Nephron progenitor cell (in vitro differentiated cells): ENCODE measurements around the gene ZC2HC1C.

Experiments used
- DNase-seq: peaks from one replicate; pipeline ENCODE4 v3.0.0; 2021
- H3K27ac Mint-ChIP-seq: 2 replicates; pipeline ENCODE4 v1.8.0; 2021; ENCODE audit warnings: mild to moderate bottlenecking, moderate library complexity, mixed read lengths
- H3K27me3 Mint-ChIP-seq: 2 replicates; pipeline ENCODE4 v1.8.0; 2021; ENCODE audit warnings: mild to moderate bottlenecking, low read depth, mixed read lengths; ENCODE audit not compliant: poor library complexity
- H3K36me3 Mint-ChIP-seq: 2 replicates; pipeline ENCODE4 v1.8.0; 2021; ENCODE audit warnings: low read depth, mixed read lengths
- H3K4me1 Mint-ChIP-seq: 2 replicates; pipeline ENCODE4 v1.8.0; 2021; ENCODE audit warnings: mixed read lengths
- H3K4me3 Mint-ChIP-seq: 2 replicates; pipeline ENCODE4 v1.8.0; 2021; ENCODE audit warnings: mild to moderate bottlenecking, moderate library complexity, mixed read lengths
- H3K9me3 Mint-ChIP-seq: 2 replicates; pipeline ENCODE4 v1.8.0; 2021; ENCODE audit warnings: mild to moderate bottlenecking, moderate library complexity, mixed read lengths
- TF ChIP-seq, protein P1 (sequence below): fragments of 200-600 bp; sonication (generic); IDR thresholded peaks from 2 replicates; pipeline ENCODE4 v1.5.0; 2021; ENCODE audit warnings: antibody characterized with exemption

The ZC2HC1C gene

DNA sequence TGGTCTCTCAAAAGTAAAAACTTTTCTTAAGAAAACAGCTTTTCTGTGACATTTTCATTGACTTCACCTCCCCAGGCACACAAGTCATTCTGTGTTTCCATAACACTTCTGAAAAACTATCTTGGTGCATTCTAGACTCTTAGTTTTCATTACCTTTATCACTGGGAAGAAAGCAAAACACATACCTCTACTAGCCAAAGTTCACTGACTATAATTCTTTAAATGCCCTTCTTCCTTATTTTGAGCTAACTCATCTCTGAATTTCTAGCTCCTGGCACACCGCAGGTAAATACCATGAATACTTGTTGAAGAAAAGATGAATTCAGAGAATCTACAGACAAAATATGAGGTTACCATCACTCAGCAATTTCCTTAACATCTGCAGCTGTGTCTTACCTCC lies 39.3 kb upstream of the ZC2HC1C start:
- Mint-ChIP-seq H3K27me3 (no peaks in the 10 kb centered on the region), H3K36me3 (peaks cover 55% of the 10 kb centered on the region), H3K27ac (no peak overlapping the region), H3K9me3 (no peaks in the 10 kb centered on the region), H3K4me3 (no peak overlapping the region), H3K4me1 (no peaks in the 10 kb centered on the region)
- DNase-seq = no peak
- TF ChIP-seq, protein P1, sequence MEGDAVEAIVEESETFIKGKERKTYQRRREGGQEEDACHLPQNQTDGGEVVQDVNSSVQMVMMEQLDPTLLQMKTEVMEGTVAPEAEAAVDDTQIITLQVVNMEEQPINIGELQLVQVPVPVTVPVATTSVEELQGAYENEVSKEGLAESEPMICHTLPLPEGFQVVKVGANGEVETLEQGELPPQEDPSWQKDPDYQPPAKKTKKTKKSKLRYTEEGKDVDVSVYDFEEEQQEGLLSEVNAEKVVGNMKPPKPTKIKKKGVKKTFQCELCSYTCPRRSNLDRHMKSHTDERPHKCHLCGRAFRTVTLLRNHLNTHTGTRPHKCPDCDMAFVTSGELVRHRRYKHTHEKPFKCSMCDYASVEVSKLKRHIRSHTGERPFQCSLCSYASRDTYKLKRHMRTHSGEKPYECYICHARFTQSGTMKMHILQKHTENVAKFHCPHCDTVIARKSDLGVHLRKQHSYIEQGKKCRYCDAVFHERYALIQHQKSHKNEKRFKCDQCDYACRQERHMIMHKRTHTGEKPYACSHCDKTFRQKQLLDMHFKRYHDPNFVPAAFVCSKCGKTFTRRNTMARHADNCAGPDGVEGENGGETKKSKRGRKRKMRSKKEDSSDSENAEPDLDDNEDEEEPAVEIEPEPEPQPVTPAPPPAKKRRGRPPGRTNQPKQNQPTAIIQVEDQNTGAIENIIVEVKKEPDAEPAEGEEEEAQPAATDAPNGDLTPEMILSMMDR = no peak

DNA sequence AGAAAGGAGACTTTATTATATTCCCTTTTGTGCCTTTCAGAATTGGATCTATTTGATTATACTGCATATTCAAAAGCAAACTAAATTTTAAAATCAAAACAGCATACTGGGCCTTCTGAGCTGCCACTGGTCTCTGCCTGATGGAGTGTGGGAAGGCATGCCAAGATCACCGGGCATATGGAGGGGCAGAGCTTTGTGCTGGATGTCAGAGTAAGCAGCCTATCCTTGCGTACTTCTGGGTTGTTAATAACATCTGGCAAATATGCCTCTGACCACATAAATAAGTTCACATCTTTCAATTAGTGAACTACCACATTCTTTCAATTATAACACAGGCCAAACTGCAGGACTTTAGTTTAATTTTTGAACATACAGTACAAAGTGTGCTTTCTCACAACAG lies 36.5 kb upstream of the ZC2HC1C start:
- Mint-ChIP-seq H3K4me3 (no peak overlapping the region), H3K27ac (no peak overlapping the region), H3K27me3 (no peaks in the 10 kb centered on the region), H3K4me1 (no peaks in the 10 kb centered on the region), H3K36me3 (peaks cover 71% of the 10 kb centered on the region), H3K9me3 (no peaks in the 10 kb centered on the region)
- TF ChIP-seq, protein P1 = no peak
- no peak for DNase-seq

DNA sequence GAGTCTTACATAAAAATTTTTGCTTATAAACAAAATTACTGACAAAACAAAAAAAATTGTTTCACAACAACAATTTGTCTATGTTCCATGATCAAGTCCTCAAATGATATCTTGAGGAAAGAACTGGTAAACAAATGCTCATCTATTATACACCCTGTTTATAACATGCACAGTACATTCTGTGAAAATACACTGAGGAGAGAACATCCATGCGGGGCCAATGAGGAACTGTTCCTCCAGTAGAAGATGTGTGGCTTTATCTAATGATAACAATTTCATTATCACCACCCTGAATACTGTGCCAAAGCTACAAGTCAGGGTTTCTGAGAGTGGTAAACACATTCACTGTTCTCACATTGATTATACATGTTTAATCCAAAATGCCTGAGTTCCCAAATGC lies 28.9 kb upstream of the ZC2HC1C start:
- H3K27me3 Mint-ChIP-seq = no peaks in the 10 kb centered on the region
- no peak overlapping the region for H3K27ac Mint-ChIP-seq
- TF ChIP-seq, protein P1 = no peak
- no peak for DNase-seq
- H3K9me3 Mint-ChIP-seq = no peaks in the 10 kb centered on the region
- peaks cover 6% of the 10 kb centered on the region for H3K4me1 Mint-ChIP-seq
- no peak overlapping the region for H3K4me3 Mint-ChIP-seq
- H3K36me3 Mint-ChIP-seq = peaks cover 69% of the 10 kb centered on the region

DNA sequence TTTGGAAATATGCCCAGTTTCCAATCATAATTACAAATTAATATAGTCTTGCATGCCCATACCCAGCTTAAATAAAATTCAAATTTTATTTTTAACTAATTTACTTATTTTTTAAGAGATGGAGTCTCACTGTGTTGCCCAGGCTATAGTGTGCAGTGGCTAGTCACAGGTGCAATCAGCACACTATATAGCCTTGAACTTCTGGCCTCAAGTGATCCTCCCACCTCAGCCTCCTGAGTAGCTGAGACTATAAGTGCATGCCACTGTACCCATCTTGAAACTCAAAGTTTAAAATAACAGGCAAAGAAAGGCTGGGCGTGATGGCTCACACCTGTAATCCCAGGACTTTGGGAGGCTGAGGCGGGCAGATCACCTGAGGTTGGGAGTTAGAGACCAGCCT lies 28.5 kb upstream of the ZC2HC1C start:
- peaks cover 6% of the 10 kb centered on the region for H3K4me1 Mint-ChIP-seq

DNA sequence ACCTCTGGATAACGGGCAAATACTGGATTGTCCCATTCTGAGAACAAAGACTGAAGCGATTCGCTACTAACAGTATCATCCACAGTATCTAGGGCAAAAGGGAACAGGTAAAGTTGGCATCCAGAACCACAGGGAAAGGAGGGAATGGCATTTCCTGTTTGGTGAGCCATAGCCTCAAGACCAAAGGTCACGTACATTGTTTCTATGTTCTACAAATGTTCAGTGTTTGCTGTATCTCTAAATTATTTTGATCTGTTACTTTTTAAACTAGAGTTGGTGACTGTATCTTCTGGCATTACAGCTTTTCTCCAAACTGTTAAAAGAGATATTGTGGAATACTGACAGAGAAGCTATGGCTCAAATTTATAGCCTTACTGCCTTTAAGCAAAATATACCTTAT lies 27.8 kb upstream of the ZC2HC1C start:
- peaks cover 3% of the 10 kb centered on the region for H3K9me3 Mint-ChIP-seq
- no peaks in the 10 kb centered on the region for H3K27me3 Mint-ChIP-seq
- H3K4me3 Mint-ChIP-seq = no peak overlapping the region
- no peak overlapping the region for H3K27ac Mint-ChIP-seq
- TF ChIP-seq, protein P1 = no peak
- peaks cover 6% of the 10 kb centered on the region for H3K4me1 Mint-ChIP-seq
- peaks cover 70% of the 10 kb centered on the region for H3K36me3 Mint-ChIP-seq
- DNase-seq = no peak

More for the DNA sequence above, 28.5 kb upstream of the ZC2HC1C start:
- DNase-seq = no peak
- Mint-ChIP-seq H3K4me3 (no peak overlapping the region), H3K27ac (no peak overlapping the region), H3K27me3 (no peaks in the 10 kb centered on the region), H3K36me3 (peaks cover 68% of the 10 kb centered on the region), H3K9me3 (no peaks in the 10 kb centered on the region)
- TF ChIP-seq, protein P1 = no peak

DNA sequence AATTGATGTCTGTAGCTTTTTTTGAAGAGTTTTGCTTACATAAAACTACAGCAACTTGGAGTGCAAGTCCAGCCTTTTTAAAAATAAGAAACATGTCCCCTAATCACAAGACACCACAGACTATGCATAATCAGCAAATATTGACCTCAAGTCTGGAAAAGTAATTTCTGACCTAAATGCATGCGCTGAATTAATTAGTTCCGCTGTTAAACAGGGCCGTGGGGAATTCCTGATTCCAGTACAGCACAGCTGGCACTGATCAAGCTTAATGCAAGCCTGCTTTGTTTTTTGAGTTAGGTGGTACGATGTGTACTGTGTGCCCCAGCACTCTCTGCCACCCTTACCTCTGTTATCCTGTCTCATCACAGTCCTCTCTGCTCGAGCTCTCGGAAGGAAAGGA lies 27.4 kb upstream of the ZC2HC1C start:
- DNase-seq = no peak
- no peaks in the 10 kb centered on the region for H3K27me3 Mint-ChIP-seq
- peaks cover 6% of the 10 kb centered on the region for H3K9me3 Mint-ChIP-seq
- H3K36me3 Mint-ChIP-seq = peaks cover 70% of the 10 kb centered on the region
- TF ChIP-seq, protein P1 = no peak
- peak overlapping the region; percentile 44 for H3K27ac Mint-ChIP-seq
- H3K4me1 Mint-ChIP-seq = peaks cover 6% of the 10 kb centered on the region
- H3K4me3 Mint-ChIP-seq = no peak overlapping the region
